ENCODE data around the gene LAMA5. TPM values are rescaled to one million over a fixed set of nuclear protein-coding genes. Genes with fewer than 3 reads are reported as not detected.

Gene LAMA5
- polyA plus RNA-seq, 3 donors: 0.05 TPM; not detected in 2

DNA sequence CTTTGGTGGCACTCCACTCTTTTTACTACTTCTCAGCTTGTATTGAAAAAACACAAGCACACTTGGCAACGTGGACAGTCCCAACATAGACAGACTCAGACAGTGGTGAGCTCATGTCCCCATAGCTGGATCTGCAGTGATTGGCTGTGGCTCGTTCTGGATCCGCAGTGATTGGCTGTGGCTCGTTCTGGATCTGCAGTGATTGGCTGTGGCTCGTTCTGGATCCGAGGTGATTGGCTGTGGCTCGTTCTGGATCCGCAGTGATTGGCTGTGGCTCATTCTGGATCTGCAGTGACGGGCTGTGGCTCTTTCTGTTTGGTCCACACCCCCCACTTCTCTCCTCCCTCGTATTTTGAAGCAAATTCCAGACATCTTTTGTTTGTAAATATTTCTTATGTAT, 100.8 kb downstream of the LAMA5 start:
- intact Hi-C loops (cut with micrococcal nuclease): no loop called here
- H3K4me1 Mint-ChIP-seq: no peaks in the 10 kb centered on the region
- peaks cover 77 to 89% of the 10 kb centered on the region in 2 donors for H3K36me3 ChIP-seq (replicated peaks in 1 of 2; ENCODE audit: control insufficient read depth in 1 of 2, insufficient read depth in 2 of 2, low read length in 2 of 2)
- H3K9me3 Mint-ChIP-seq: peaks cover 0 to 7% (median 5%) of the 10 kb centered on the region in 7 donors
- H2AFZ ChIP-seq (ENCODE audit: insufficient read depth, low read depth, low read length, poor library complexity, severe bottlenecking): no peak overlapping the region
- peak in 1 of 3 donors; percentile 14 for DNase-seq
- H3K4me3 Mint-ChIP-seq: no peak overlapping the region
- H3K27me3 ChIP-seq (ENCODE audit: control insufficient read depth in 2 of 2, insufficient read depth in 2 of 2, low read length in 2 of 2): no peaks in the 10 kb centered on the region
- H3K36me3 Mint-ChIP-seq: peaks cover 64 to 85% of the 10 kb centered on the region in 2 donors
- H3K27ac Mint-ChIP-seq: no peak overlapping the region
- no peaks in the 10 kb centered on the region for H3K79me2 ChIP-seq (ENCODE audit: insufficient read depth, low read length)
- no peak overlapping the region for H3K27ac ChIP-seq (ENCODE audit: low read depth in 1 of 2, low read length in 2 of 2)
- H3K9me3 ChIP-seq (replicated peaks in 1 of 2; ENCODE audit: control insufficient read depth in 1 of 2, insufficient read depth in 1 of 2, low read length in 2 of 2): peaks cover 0 to 2% of the 10 kb centered on the region in 2 donors
- no peak overlapping the region for H3K4me2 ChIP-seq (replicated peaks; ENCODE audit: extremely low read depth, low read length, poor library complexity, severe bottlenecking)
- H3K4me3 ChIP-seq (replicated peaks in 1 of 3; ENCODE audit: low read depth in 2 of 3, low read length in 3 of 3): no peak overlapping the region
- peaks cover 26% of the 10 kb centered on the region for H4K20me1 ChIP-seq (ENCODE audit: insufficient read depth, low read length)
- TF ChIP-seq, protein P1, sequence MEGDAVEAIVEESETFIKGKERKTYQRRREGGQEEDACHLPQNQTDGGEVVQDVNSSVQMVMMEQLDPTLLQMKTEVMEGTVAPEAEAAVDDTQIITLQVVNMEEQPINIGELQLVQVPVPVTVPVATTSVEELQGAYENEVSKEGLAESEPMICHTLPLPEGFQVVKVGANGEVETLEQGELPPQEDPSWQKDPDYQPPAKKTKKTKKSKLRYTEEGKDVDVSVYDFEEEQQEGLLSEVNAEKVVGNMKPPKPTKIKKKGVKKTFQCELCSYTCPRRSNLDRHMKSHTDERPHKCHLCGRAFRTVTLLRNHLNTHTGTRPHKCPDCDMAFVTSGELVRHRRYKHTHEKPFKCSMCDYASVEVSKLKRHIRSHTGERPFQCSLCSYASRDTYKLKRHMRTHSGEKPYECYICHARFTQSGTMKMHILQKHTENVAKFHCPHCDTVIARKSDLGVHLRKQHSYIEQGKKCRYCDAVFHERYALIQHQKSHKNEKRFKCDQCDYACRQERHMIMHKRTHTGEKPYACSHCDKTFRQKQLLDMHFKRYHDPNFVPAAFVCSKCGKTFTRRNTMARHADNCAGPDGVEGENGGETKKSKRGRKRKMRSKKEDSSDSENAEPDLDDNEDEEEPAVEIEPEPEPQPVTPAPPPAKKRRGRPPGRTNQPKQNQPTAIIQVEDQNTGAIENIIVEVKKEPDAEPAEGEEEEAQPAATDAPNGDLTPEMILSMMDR (IDR thresholded peaks at IDR 0.05): no peak
- H3K27me3 Mint-ChIP-seq (ENCODE audit: low read depth in 3 of 3): peaks cover 0 to 1% (median 0%) of the 10 kb centered on the region in 3 donors
- WGBS (ENCODE audit: insufficient coverage): 100% methylated on average over 8 of the region's 10 CpGs
- H3K4me1 ChIP-seq (ENCODE audit: control insufficient read depth in 1 of 2, insufficient read depth in 2 of 2, low read length in 2 of 2): no peaks in the 10 kb centered on the region
- H3K9ac ChIP-seq (ENCODE audit: insufficient read depth, low read length, poor library complexity, severe bottlenecking): no peak overlapping the region

DNA sequence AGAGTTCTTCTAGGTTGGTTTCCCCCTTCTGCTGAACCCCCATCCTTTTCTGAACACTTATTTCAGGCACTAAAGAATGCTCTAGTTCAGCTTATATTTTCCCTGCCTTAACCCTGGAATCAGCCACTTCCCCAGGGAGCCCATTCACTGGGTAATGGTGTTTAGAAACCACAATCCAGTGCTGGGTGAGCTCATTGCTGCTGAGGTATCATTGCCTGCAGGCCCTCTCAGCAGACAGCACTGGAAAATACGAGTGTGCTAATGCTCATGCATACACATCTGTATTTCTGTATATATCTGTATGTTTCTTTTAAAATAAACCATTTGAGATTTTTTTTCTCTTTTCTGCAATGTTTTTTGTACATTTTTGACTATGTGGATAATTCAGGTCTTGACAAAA, 101.7 kb downstream of the LAMA5 start:
- H3K36me3 Mint-ChIP-seq: peaks cover 70 to 89% of the 10 kb centered on the region in 2 donors
- H3K27me3 ChIP-seq (ENCODE audit: control insufficient read depth in 2 of 2, insufficient read depth in 2 of 2, low read length in 2 of 2): no peaks in the 10 kb centered on the region
- peaks cover 0 to 7% (median 5%) of the 10 kb centered on the region in 7 donors for H3K9me3 Mint-ChIP-seq
- H3K27ac Mint-ChIP-seq: no peak overlapping the region
- no peaks in the 10 kb centered on the region for H3K79me2 ChIP-seq (ENCODE audit: insufficient read depth, low read length)
- DNase-seq: no peak
- H3K4me1 Mint-ChIP-seq: no peaks in the 10 kb centered on the region
- no peak overlapping the region for H3K4me3 Mint-ChIP-seq
- H3K4me1 ChIP-seq (ENCODE audit: control insufficient read depth in 1 of 2, insufficient read depth in 2 of 2, low read length in 2 of 2): no peaks in the 10 kb centered on the region
- H3K27ac ChIP-seq (ENCODE audit: low read depth in 1 of 2, low read length in 2 of 2): no peak overlapping the region
- H3K4me2 ChIP-seq (replicated peaks; ENCODE audit: extremely low read depth, low read length, poor library complexity, severe bottlenecking): no peak overlapping the region
- H3K9me3 ChIP-seq (replicated peaks in 1 of 2; ENCODE audit: control insufficient read depth in 1 of 2, insufficient read depth in 1 of 2, low read length in 2 of 2): peaks cover 0 to 2% of the 10 kb centered on the region in 2 donors
- peaks cover 24% of the 10 kb centered on the region for H4K20me1 ChIP-seq (ENCODE audit: insufficient read depth, low read length)
- peaks cover 81 to 94% of the 10 kb centered on the region in 2 donors for H3K36me3 ChIP-seq (replicated peaks in 1 of 2; ENCODE audit: control insufficient read depth in 1 of 2, insufficient read depth in 2 of 2, low read length in 2 of 2)
- no CpG with 5 or more reads among the region's 1 CpG for WGBS (ENCODE audit: insufficient coverage)
- H3K27me3 Mint-ChIP-seq (ENCODE audit: low read depth in 3 of 3): peaks cover 0 to 1% (median 0%) of the 10 kb centered on the region in 3 donors
- H3K9ac ChIP-seq (ENCODE audit: insufficient read depth, low read length, poor library complexity, severe bottlenecking): no peak overlapping the region
- H2AFZ ChIP-seq (ENCODE audit: insufficient read depth, low read depth, low read length, poor library complexity, severe bottlenecking): no peak overlapping the region
- H3K4me3 ChIP-seq (replicated peaks in 1 of 3; ENCODE audit: low read depth in 2 of 3, low read length in 3 of 3): no peak overlapping the region
- intact Hi-C loops (cut with micrococcal nuclease): no loop called here
- TF ChIP-seq, protein P1 (IDR thresholded peaks at IDR 0.05): no peak
